KOPT-K1 (cell line): ENCODE data around the gene CYB5R3.

ENCODE experiments used
- H3K27ac ChIP-seq: fragments of 200-600 bp; sonication (generic); 2 replicates; pipeline ENCODE4 v1.5.1; 2016; ENCODE audit warnings: antibody characterized with exemption, mild to moderate bottlenecking, low read depth, low read length; ENCODE audit not compliant: poor library complexity, severe bottlenecking
- H3K36me3 ChIP-seq: fragments of 200-600 bp; sonication (generic); 2 replicates; pipeline ENCODE4 v1.5.1; 2017; ENCODE audit warnings: antibody characterized with exemption, mild to moderate bottlenecking, low read length, moderate library complexity; ENCODE audit not compliant: insufficient read depth
- H3K9me3 ChIP-seq: fragments of 200-600 bp; sonication (generic); 2 replicates; pipeline ENCODE4 v1.5.1; 2017; ENCODE audit warnings: antibody characterized with exemption, low read length, mild to moderate bottlenecking; ENCODE audit not compliant: insufficient read depth, poor library complexity, severe bottlenecking

The CYB5R3 gene

GRCh38 chr22:42661985-42662831 lies 13.0 kb upstream of the CYB5R3 start:
- Histone ChIP-seq H3K27ac (no peak overlapping the region), H3K9me3 (no peaks in the 10 kb centered on the region), H3K36me3 (no peaks in the 10 kb centered on the region)

GRCh38 chr22:42656578-42656977 lies 7.4 kb upstream of the CYB5R3 start:
- no peaks in the 10 kb centered on the region for H3K36me3 ChIP-seq
- H3K27ac ChIP-seq, result no peak overlapping the region
- no peaks in the 10 kb centered on the region for H3K9me3 ChIP-seq

- no peaks in the 10 kb centered on the region for H3K36me3 ChIP-seq
- H3K9me3 ChIP-seq, result no peaks in the 10 kb centered on the region
- no peak overlapping the region for H3K27ac ChIP-seq
Observed at GRCh38 chr22:42655693-42656092, 6.5 kb upstream of the CYB5R3 start.

- no peaks in the 10 kb centered on the region for H3K36me3 ChIP-seq
- H3K9me3 ChIP-seq, result no peaks in the 10 kb centered on the region
- H3K27ac ChIP-seq, result no peak overlapping the region
Observed at GRCh38 chr22:42654436-42655073, 5.4 kb upstream of the CYB5R3 start.

- H3K27ac ChIP-seq, result no peak overlapping the region
- H3K9me3 ChIP-seq, result no peaks in the 10 kb centered on the region
- no peaks in the 10 kb centered on the region for H3K36me3 ChIP-seq
Observed at GRCh38 chr22:42653999-42654398, 4.8 kb upstream of the CYB5R3 start.

- H3K27ac ChIP-seq, result no peak overlapping the region
- no peaks in the 10 kb centered on the region for H3K9me3 ChIP-seq
- no peaks in the 10 kb centered on the region; the same call in 1 of the 2 replicates for H3K36me3 ChIP-seq
Observed at GRCh38 chr22:42651134-42651533, 1.9 kb upstream of the CYB5R3 start.

- peak overlapping the region; percentile 62 for H3K27ac ChIP-seq
- no peaks in the 10 kb centered on the region; the same call in 1 of the 2 replicates for H3K36me3 ChIP-seq
- H3K9me3 ChIP-seq, result no peaks in the 10 kb centered on the region
Observed at GRCh38 chr22:42648368-42649245, 585 bp downstream of the CYB5R3 start.

- H3K9me3 ChIP-seq, result no peaks in the 10 kb centered on the region
- no peaks in the 10 kb centered on the region; the same call in 1 of the 2 replicates for H3K36me3 ChIP-seq
- peak overlapping the region; percentile 62 for H3K27ac ChIP-seq
Observed at GRCh38 chr22:42648017-42648367, 1.2 kb downstream of the CYB5R3 start.

GRCh38 chr22:42646569-42647525 lies 2.3 kb downstream of the CYB5R3 start:
- H3K27ac ChIP-seq, result no peak overlapping the region
- no peaks in the 10 kb centered on the region for H3K9me3 ChIP-seq
- no peaks in the 10 kb centered on the region; the same call in 1 of the 2 replicates for H3K36me3 ChIP-seq

GRCh38 chr22:42645938-42646568 lies 3.1 kb downstream of the CYB5R3 start:
- Histone ChIP-seq H3K9me3 (no peaks in the 10 kb centered on the region), H3K27ac (no peak overlapping the region), H3K36me3 (no peaks in the 10 kb centered on the region; the same call in 1 of the 2 replicates)

GRCh38 chr22:42645341-42645937 lies 3.8 kb downstream of the CYB5R3 start:
- no peaks in the 10 kb centered on the region for H3K9me3 ChIP-seq
- no peak overlapping the region for H3K27ac ChIP-seq
- H3K36me3 ChIP-seq, result no peaks in the 10 kb centered on the region; the same call in 1 of the 2 replicates

- no peak overlapping the region for H3K27ac ChIP-seq
- no peaks in the 10 kb centered on the region for H3K9me3 ChIP-seq
- H3K36me3 ChIP-seq, result no peaks in the 10 kb centered on the region; the same call in 1 of the 2 replicates
Observed at GRCh38 chr22:42644422-42645340, 4.5 kb downstream of the CYB5R3 start.
